ENCODE data around the gene MISP. TPM values are rescaled to one million over a fixed set of nuclear protein-coding genes. Genes with fewer than 3 reads are reported as not detected.

Gene MISP, protein sequence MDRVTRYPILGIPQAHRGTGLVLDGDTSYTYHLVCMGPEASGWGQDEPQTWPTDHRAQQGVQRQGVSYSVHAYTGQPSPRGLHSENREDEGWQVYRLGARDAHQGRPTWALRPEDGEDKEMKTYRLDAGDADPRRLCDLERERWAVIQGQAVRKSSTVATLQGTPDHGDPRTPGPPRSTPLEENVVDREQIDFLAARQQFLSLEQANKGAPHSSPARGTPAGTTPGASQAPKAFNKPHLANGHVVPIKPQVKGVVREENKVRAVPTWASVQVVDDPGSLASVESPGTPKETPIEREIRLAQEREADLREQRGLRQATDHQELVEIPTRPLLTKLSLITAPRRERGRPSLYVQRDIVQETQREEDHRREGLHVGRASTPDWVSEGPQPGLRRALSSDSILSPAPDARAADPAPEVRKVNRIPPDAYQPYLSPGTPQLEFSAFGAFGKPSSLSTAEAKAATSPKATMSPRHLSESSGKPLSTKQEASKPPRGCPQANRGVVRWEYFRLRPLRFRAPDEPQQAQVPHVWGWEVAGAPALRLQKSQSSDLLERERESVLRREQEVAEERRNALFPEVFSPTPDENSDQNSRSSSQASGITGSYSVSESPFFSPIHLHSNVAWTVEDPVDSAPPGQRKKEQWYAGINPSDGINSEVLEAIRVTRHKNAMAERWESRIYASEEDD
- total RNA-seq, result not detected in 2 replicates

DNA sequence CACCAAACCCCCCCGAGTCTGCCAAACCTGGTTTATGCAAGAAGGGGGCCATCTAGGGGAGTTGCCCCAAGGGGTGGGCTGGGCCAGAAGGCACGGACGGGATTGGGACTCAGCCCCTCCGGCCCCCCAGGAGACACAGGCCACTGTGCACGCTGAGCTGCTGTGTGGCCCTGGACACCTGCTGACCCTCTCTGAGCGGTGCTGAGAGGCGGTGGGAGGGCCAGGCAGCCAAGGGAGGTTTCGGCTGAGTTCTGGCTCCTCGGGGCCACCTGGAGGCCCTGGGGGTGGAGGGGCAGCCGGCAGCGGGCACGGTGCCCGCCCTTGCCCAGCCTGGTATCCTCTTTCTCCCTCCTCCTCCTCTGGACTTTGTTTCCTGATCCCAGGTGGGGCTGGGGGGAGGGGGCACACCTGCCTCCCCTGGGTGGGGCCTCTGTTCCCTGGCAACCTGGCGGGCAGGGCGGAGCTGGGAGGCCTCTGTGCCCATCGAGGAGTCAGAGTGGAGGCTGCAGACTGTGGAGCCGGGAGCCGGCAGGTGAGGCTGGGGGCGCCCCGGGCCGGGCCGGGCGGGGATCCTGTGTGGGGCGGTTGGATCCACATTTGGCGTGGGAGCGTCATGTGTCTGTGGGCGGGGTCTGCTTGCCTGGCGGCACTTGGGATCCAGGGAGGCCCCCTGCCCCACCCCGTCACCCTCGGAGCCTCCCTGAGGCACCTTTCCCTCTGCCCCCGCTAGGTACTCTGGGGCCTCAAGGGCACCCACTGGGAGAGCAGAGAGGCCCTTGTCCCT, at the start of gene MISP:
Gene MISP, plus strand, starts transcription at position 473 of the 784 bp plus-strand sequence. CDS start 5,835 bp downstream, outside the sequence.

GRCh38 chr19:708154-709143, 42.5 kb upstream of the MISP start, which contains the start of gene PALM:
TSS of gene PALM (plus strand) at chr19:708935. CDS start at chr19:709147, 212 bp downstream.

GRCh38 chr19:796692-797527, 46.0 kb downstream of the MISP start, which contains the start of gene PTBP1:
TSS of gene PTBP1 (plus strand) at chr19:797452. CDS start at chr19:797498, 46 bp downstream.

Other genes with a start within 250 kb of the MISP start
- 93.8 and 99.7 TPM in 2 replicates for gene TPGS1, start 243.6 kb upstream of the MISP start, total RNA-seq
- gene CDC34, start 219.4 kb upstream of the MISP start, total RNA-seq, result 109 and 112 TPM in 2 replicates
- gene GZMM, start 207.1 kb upstream of the MISP start, total RNA-seq, result 0.23 TPM in 1 of 2 replicates, not detected in the other
- gene BSG, start 178.5 kb upstream of the MISP start, total RNA-seq, result 809 and 860 TPM in 2 replicates
- 3.9 and 4.6 TPM in 2 replicates for gene HCN2, start 161.2 kb upstream of the MISP start, total RNA-seq
- 18.2 and 21.0 TPM in 2 replicates for gene POLRMT, start 117.6 kb upstream of the MISP start, total RNA-seq
- gene FGF22, start 111.2 kb upstream of the MISP start, total RNA-seq, result 0.26 TPM in 1 of 2 replicates, not detected in the other
- gene RNF126, start 87.9 kb upstream of the MISP start, total RNA-seq, result 45.9 and 58.9 TPM in 2 replicates
- gene FSTL3, start 74.7 kb upstream of the MISP start, total RNA-seq, result 280 and 441 TPM in 2 replicates
- not detected in 2 replicates for gene PRSS57, start 55.7 kb upstream of the MISP start, total RNA-seq
- gene PALM, start 42.2 kb upstream of the MISP start, total RNA-seq, result 140 and 141 TPM in 2 replicates
- 130 and 227 TPM in 2 replicates for gene PTBP1, start 46.3 kb downstream of the MISP start, total RNA-seq
- 0.09 and 1.6 TPM in 2 replicates for gene PLPPR3, start 70.8 kb downstream of the MISP start, total RNA-seq
- not detected in 2 replicates for gene AZU1, start 76.7 kb downstream of the MISP start, total RNA-seq
- 2.0 TPM in 1 of 2 replicates, not detected in the other for gene PRTN3, start 89.9 kb downstream of the MISP start, total RNA-seq
- gene ELANE, start 101.2 kb downstream of the MISP start, total RNA-seq, result 3.4 and 8.4 TPM in 2 replicates
- 190 and 206 TPM in 2 replicates for gene CFD, start 108.6 kb downstream of the MISP start, total RNA-seq
- gene MED16, start 142.1 kb downstream of the MISP start, total RNA-seq, result 42.2 and 44.2 TPM in 2 replicates
- not detected in 2 replicates for gene RNU6-9, start 142.4 kb downstream of the MISP start, total RNA-seq
- 41.7 and 52.9 TPM in 2 replicates for gene R3HDM4, start 162.1 kb downstream of the MISP start, total RNA-seq
- gene KISS1R, start 166.2 kb downstream of the MISP start, total RNA-seq, result not detected in 2 replicates
- gene ARID3A, start 174.9 kb downstream of the MISP start, total RNA-seq, result 4.1 and 7.2 TPM in 2 replicates
- gene WDR18, start 233.2 kb downstream of the MISP start, total RNA-seq, result 41.4 and 55.8 TPM in 2 replicates
- 0.70 and 1.4 TPM in 2 replicates for gene GRIN3B, start 249.3 kb downstream of the MISP start, total RNA-seq

All from pericardium fibroblast (primary cell).